ENCODE data around the gene SNX25. TPM values are rescaled to one million over a fixed set of nuclear protein-coding genes. Genes with fewer than 3 reads are reported as not detected.

SNX25 gene
- total and polyA plus RNA-seq, 4 donors, result 2.8 to 13.9 (median 5.0) TPM

- no peaks in the 10 kb centered on the region for H3K4me1 ChIP-seq (ENCODE audit: control insufficient read depth in 4 of 4, insufficient read depth in 4 of 4, low read length in 3 of 4)
- no peak overlapping the region for H3K4me3 ChIP-seq (ENCODE audit: low read depth in 1 of 3, low read length in 3 of 3)
- H3K9me3 ChIP-seq (ENCODE audit: control insufficient read depth in 4 of 4, low read length in 3 of 4), result no peaks in the 10 kb centered on the region
- DNase-seq (ENCODE audit: low spot score), result no peak
- H3K36me3 ChIP-seq (ENCODE audit: control insufficient read depth in 4 of 4, insufficient read depth in 3 of 4, low read depth in 1 of 4, low read length in 3 of 4), result peaks cover 5 to 10% (median 6%) of the 10 kb centered on the region in 4 donors
- 81% methylated on average over 5 of the region's 5 CpGs for WGBS
- H3K27ac ChIP-seq (ENCODE audit: low read depth in 1 of 2, low read length in 2 of 2), result no peak overlapping the region
- H3K9ac ChIP-seq (ENCODE audit: low read depth in 1 of 2, low read length in 2 of 2), result no peak overlapping the region
- H3K27me3 ChIP-seq (ENCODE audit: control insufficient read depth in 4 of 4, insufficient read depth in 4 of 4, low read length in 3 of 4), result no peaks in the 10 kb centered on the region
- TF ChIP-seq, protein P1, sequence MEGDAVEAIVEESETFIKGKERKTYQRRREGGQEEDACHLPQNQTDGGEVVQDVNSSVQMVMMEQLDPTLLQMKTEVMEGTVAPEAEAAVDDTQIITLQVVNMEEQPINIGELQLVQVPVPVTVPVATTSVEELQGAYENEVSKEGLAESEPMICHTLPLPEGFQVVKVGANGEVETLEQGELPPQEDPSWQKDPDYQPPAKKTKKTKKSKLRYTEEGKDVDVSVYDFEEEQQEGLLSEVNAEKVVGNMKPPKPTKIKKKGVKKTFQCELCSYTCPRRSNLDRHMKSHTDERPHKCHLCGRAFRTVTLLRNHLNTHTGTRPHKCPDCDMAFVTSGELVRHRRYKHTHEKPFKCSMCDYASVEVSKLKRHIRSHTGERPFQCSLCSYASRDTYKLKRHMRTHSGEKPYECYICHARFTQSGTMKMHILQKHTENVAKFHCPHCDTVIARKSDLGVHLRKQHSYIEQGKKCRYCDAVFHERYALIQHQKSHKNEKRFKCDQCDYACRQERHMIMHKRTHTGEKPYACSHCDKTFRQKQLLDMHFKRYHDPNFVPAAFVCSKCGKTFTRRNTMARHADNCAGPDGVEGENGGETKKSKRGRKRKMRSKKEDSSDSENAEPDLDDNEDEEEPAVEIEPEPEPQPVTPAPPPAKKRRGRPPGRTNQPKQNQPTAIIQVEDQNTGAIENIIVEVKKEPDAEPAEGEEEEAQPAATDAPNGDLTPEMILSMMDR (IDR thresholded peaks at IDR 0.05; ENCODE audit: low read depth, low read length, missing input control), result no peak
These were observed 97.9 kb downstream of the SNX25 start for GRCh38 chr4:185307136-185307950.

DNA sequence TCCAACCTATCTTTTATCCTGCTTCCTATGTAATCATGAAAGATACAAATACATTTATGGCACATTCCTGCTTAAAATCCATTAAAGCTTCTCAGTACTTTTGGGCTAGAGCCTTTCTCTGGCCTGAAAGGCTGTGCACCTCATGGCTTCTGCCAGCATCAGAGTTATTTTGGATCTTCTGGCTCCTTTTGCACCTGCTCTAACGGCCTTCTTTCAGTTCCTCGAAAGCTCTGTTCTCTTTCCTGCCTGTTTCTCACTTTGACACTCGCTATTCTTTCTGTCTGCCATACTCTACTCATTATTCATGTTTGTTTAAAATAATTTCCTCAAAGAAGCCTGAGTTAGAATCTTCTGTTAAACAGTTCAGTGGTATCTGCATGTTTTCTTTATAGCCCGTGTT, 100.4 kb downstream of the SNX25 start:
- Histone ChIP-seq H3K4me1 (ENCODE audit: control insufficient read depth in 4 of 4, insufficient read depth in 4 of 4, low read length in 3 of 4) (no peaks in the 10 kb centered on the region), H3K27me3 (ENCODE audit: control insufficient read depth in 4 of 4, insufficient read depth in 4 of 4, low read length in 3 of 4) (no peaks in the 10 kb centered on the region), H3K36me3 (ENCODE audit: control insufficient read depth in 4 of 4, insufficient read depth in 3 of 4, low read depth in 1 of 4, low read length in 3 of 4) (peaks cover 5 to 10% (median 8%) of the 10 kb centered on the region in 4 donors), H3K27ac (ENCODE audit: low read depth in 1 of 2, low read length in 2 of 2) (no peak overlapping the region), H3K9me3 (ENCODE audit: control insufficient read depth in 4 of 4, low read length in 3 of 4) (no peaks in the 10 kb centered on the region), H3K4me3 (ENCODE audit: low read depth in 1 of 3, low read length in 3 of 3) (no peak overlapping the region), H3K9ac (ENCODE audit: low read depth in 1 of 2, low read length in 2 of 2) (no peak overlapping the region)
- 94% methylated on average over 4 of the region's 4 CpGs for WGBS
- TF ChIP-seq RAD21 (IDR thresholded peaks at IDR 0.05) (no peak), FOXA2 (IDR thresholded peaks at IDR 0.05) (no peak), ATF3 (IDR thresholded peaks at IDR 0.05) (no peak), SP1 (IDR thresholded peaks at IDR 0.05) (no peak), YY1 (IDR thresholded peaks at IDR 0.05) (no peak), JUND (IDR thresholded peaks at IDR 0.05) (no peak), EGR1 (IDR thresholded peaks at IDR 0.05; ENCODE audit: low read depth in 2 of 2) (no peak), HNF4G (IDR thresholded peaks at IDR 0.05) (no peak), TAF1 (conservative IDR thresholded peaks at IDR 0.05) (no peak), GABPA (IDR thresholded peaks at IDR 0.05 in 1 of 2, conservative IDR thresholded peaks at IDR 0.05 in 1 of 2) (no peak), RXRA (IDR thresholded peaks at IDR 0.05) (no peak), HNF4A (conservative IDR thresholded peaks at IDR 0.05) (no peak), FOXA1 (IDR thresholded peaks at IDR 0.05) (no peak)
- TF ChIP-seq, protein P1 (IDR thresholded peaks at IDR 0.05; ENCODE audit: low read depth, low read length, missing input control), result no peak
- TF ChIP-seq, protein P2, sequence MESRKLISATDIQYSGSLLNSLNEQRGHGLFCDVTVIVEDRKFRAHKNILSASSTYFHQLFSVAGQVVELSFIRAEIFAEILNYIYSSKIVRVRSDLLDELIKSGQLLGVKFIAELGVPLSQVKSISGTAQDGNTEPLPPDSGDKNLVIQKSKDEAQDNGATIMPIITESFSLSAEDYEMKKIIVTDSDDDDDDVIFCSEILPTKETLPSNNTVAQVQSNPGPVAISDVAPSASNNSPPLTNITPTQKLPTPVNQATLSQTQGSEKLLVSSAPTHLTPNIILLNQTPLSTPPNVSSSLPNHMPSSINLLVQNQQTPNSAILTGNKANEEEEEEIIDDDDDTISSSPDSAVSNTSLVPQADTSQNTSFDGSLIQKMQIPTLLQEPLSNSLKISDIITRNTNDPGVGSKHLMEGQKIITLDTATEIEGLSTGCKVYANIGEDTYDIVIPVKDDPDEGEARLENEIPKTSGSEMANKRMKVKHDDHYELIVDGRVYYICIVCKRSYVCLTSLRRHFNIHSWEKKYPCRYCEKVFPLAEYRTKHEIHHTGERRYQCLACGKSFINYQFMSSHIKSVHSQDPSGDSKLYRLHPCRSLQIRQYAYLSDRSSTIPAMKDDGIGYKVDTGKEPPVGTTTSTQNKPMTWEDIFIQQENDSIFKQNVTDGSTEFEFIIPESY (IDR thresholded peaks at IDR 0.05), result no peak
- TF ChIP-seq, protein P3, sequence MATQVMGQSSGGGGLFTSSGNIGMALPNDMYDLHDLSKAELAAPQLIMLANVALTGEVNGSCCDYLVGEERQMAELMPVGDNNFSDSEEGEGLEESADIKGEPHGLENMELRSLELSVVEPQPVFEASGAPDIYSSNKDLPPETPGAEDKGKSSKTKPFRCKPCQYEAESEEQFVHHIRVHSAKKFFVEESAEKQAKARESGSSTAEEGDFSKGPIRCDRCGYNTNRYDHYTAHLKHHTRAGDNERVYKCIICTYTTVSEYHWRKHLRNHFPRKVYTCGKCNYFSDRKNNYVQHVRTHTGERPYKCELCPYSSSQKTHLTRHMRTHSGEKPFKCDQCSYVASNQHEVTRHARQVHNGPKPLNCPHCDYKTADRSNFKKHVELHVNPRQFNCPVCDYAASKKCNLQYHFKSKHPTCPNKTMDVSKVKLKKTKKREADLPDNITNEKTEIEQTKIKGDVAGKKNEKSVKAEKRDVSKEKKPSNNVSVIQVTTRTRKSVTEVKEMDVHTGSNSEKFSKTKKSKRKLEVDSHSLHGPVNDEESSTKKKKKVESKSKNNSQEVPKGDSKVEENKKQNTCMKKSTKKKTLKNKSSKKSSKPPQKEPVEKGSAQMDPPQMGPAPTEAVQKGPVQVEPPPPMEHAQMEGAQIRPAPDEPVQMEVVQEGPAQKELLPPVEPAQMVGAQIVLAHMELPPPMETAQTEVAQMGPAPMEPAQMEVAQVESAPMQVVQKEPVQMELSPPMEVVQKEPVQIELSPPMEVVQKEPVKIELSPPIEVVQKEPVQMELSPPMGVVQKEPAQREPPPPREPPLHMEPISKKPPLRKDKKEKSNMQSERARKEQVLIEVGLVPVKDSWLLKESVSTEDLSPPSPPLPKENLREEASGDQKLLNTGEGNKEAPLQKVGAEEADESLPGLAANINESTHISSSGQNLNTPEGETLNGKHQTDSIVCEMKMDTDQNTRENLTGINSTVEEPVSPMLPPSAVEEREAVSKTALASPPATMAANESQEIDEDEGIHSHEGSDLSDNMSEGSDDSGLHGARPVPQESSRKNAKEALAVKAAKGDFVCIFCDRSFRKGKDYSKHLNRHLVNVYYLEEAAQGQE (IDR thresholded peaks at IDR 0.05), result no peak
- TF ChIP-seq, protein P4, sequence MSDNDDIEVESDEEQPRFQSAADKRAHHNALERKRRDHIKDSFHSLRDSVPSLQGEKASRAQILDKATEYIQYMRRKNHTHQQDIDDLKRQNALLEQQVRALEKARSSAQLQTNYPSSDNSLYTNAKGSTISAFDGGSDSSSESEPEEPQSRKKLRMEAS (IDR thresholded peaks at IDR 0.05), result no peak
- DNase-seq (ENCODE audit: low spot score), result no peak

All from liver (tissue), 9 donors.